Epidermal melanocyte (primary cell): ENCODE measurements around the gene SEPTIN8.

ENCODE experiments used
- DNase-seq: peaks from one replicate; pipeline ENCODE4 v3.0.0; 2011; ENCODE audit warnings: low spot score; ENCODE audit not compliant: insufficient read length

Gene SEPTIN8

GRCh38 chr5:132708645-132709044 is 68.4 kb downstream of the SEPTIN8 start:
- DNase-seq: no peak

- no peak for DNase-seq
These were observed 72.2 kb downstream of the SEPTIN8 start for GRCh38 chr5:132704875-132705274.
